Heart left ventricle (tissue), 13 donors: Measurements from ENCODE around the gene ENPP6.

Experiments used
- POLR2A ChIP-seq, 2 donors: fragments of 450-650 bp; IDR thresholded peaks; one replicate each; pipeline ENCODE4 v1.6.1; 2017; ENCODE audit warnings: antibody characterized with exemption in 2 of 2, mild to moderate bottlenecking in 2 of 2, moderate library complexity in 2 of 2
- TF ChIP-seq, protein P1 (sequence below), 12 donors: fragments of 200-600 bp; sonication (generic) in 4 of 12; IDR thresholded peaks; one replicate each; pipeline versions ENCODE4 v1.5.0 to v1.8.0; 2018 to 2022; ENCODE audit warnings: antibody characterized with exemption in 12 of 12, mild to moderate bottlenecking in 5 of 12
- donor health status: ischemic (EF 13 %, LVEDD 7.1; RV severe dilation, severe dysfunction).
- donor health status: DM: no; HTN: yes; CAD: no.
- donor health status: DM: no; HTN: no; CAD: no.
- donor health status: ischemic (EF 25% LVEDD 6.9; RV normal size, moderate dysfunction).
- donor health status: ischemic (EF 25% LVEDD 5.7; RV mildly dilated, moderate dysfunction).
- donor health status: ischemic (EF 35%, LVEDD 5.7; RV mildly dilated, moderate dysfunction).
- donor health status: nonischemic (EF 11% LVEDD 7.7; RV severe dilation, severe dysfunction).
- donor health status: DM: yes; HTN: yes; CAD: no.
- donor health status: PGD.
- donor health status: ischemic (EF 29% LVEDD 5.4; RV normal size, mild dysfunction).
- donor health status: nonischemic (EF 23%, LVEDD 6.1; RV moderate dilation, normal function).

DNA sequence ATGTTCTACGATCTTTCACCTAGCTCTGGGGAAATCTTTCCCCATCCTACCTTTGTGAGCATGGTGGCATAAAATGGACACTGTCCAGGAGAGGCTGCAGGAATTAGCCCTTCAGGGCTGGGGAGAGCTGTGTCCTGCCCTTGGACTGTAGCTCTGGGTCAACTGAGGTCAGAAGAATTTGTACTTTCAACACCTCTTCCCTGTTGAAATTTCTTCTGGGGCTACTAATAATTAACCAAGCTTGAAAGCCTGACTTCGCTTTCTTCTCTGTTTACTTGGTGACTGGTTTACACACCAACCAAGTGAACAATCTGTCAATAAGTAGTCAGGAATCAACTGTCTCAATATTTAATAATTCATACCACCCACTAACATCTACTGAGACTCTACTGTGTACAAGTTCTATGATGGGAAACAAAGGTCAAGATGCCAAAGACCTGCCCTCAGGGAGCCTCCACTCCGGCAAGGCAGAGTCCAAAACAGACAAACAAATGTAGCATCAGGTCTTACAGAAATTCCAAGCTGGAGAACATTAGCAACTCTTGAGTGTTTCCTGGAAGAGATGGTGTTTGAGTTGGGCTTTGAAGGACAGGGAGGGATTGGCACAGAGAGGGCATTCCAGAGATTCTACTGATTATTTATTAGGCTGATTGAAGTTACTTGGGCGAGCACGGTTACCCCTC lies 113.1 kb downstream of the ENPP6 start:
- TF ChIP-seq, protein P1, sequence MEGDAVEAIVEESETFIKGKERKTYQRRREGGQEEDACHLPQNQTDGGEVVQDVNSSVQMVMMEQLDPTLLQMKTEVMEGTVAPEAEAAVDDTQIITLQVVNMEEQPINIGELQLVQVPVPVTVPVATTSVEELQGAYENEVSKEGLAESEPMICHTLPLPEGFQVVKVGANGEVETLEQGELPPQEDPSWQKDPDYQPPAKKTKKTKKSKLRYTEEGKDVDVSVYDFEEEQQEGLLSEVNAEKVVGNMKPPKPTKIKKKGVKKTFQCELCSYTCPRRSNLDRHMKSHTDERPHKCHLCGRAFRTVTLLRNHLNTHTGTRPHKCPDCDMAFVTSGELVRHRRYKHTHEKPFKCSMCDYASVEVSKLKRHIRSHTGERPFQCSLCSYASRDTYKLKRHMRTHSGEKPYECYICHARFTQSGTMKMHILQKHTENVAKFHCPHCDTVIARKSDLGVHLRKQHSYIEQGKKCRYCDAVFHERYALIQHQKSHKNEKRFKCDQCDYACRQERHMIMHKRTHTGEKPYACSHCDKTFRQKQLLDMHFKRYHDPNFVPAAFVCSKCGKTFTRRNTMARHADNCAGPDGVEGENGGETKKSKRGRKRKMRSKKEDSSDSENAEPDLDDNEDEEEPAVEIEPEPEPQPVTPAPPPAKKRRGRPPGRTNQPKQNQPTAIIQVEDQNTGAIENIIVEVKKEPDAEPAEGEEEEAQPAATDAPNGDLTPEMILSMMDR (IDR thresholded peaks at IDR 0.05), result no peak
- no peak for TF ChIP-seq POLR2A (IDR thresholded peaks at IDR 0.05)
